ENCODE measurements around the gene GALNT16. TPM values are rescaled to one million over a fixed set of nuclear protein-coding genes. Genes with fewer than 3 reads are reported as not detected.

GALNT16 gene
- total RNA-seq, 4 donors from 2014 or later: 3.7 to 16.2 (median 6.7) TPM

GRCh38 chr14:69323266-69323998, 63.5 kb downstream of the GALNT16 start:
- 61 to 94% methylated on average over 3 of the region's 11 CpGs for WGBS, 2 donors (ENCODE audit: low coverage in 1 of 2)
- H3K4me3 ChIP-seq: no peak overlapping the region
- TF ChIP-seq POLR2AphosphoS5 (IDR thresholded peaks at IDR 0.05) (no peak), CTCF (IDR thresholded peaks at IDR 0.05) (no peak), EP300 (IDR thresholded peaks at IDR 0.05) (no peak), POLR2A (IDR thresholded peaks at IDR 0.05) (no peak)
- H3K27me3 ChIP-seq: no peaks in the 10 kb centered on the region
- no peaks in the 10 kb centered on the region for H3K4me1 ChIP-seq
- H3K9me3 ChIP-seq: no peaks in the 10 kb centered on the region
- no peak for ATAC-seq
- H3K36me3 ChIP-seq: no peaks in the 10 kb centered on the region
- H3K27ac ChIP-seq: no peak overlapping the region

- TF ChIP-seq EP300 (IDR thresholded peaks at IDR 0.05) (no peak), CTCF (IDR thresholded peaks at IDR 0.05) (no peak), POLR2A (IDR thresholded peaks at IDR 0.05) (no peak), POLR2AphosphoS5 (IDR thresholded peaks at IDR 0.05) (no peak)
Observed at GRCh38 chr14:69323999-69324282, 64.0 kb downstream of the GALNT16 start.

GRCh38 chr14:69324341-69324931, 64.5 kb downstream of the GALNT16 start:
- Histone ChIP-seq H3K9me3 (no peaks in the 10 kb centered on the region), H3K36me3 (no peaks in the 10 kb centered on the region), H3K4me3 (no peak overlapping the region), H3K4me1 (no peaks in the 10 kb centered on the region), H3K27ac (no peak overlapping the region), H3K27me3 (no peaks in the 10 kb centered on the region)
- 100% methylated on average over 1 of the region's 9 CpGs; no CpG with 5 or more reads in 1 of the 2 donors for WGBS, 2 donors (ENCODE audit: low coverage in 1 of 2)
- ATAC-seq: no peak
- no peak for TF ChIP-seq EP300 (IDR thresholded peaks at IDR 0.05)
- TF ChIP-seq POLR2A (IDR thresholded peaks at IDR 0.05): no peak
- TF ChIP-seq CTCF (IDR thresholded peaks at IDR 0.05): no peak
- TF ChIP-seq POLR2AphosphoS5 (IDR thresholded peaks at IDR 0.05): no peak

More at GRCh38 chr14:69323999-69324282, 64.0 kb downstream of the GALNT16 start:
- Histone ChIP-seq H3K36me3 (no peaks in the 10 kb centered on the region), H3K27me3 (no peaks in the 10 kb centered on the region), H3K4me3 (no peak overlapping the region), H3K9me3 (no peaks in the 10 kb centered on the region), H3K27ac (no peak overlapping the region), H3K4me1 (no peaks in the 10 kb centered on the region)
- no peak for ATAC-seq
- WGBS, 2 donors (ENCODE audit: low coverage in 1 of 2): 89 to 100% methylated on average over 1 of the region's 1 CpG

GRCh38 chr14:69325086-69325485, 65.1 kb downstream of the GALNT16 start:
- Histone ChIP-seq H3K27ac (no peak overlapping the region), H3K4me3 (no peak overlapping the region), H3K9me3 (no peaks in the 10 kb centered on the region), H3K36me3 (no peaks in the 10 kb centered on the region), H3K4me1 (no peaks in the 10 kb centered on the region), H3K27me3 (no peaks in the 10 kb centered on the region)
- no peak for TF ChIP-seq EP300 (IDR thresholded peaks at IDR 0.05)
- TF ChIP-seq POLR2A (IDR thresholded peaks at IDR 0.05): no peak
- TF ChIP-seq POLR2AphosphoS5 (IDR thresholded peaks at IDR 0.05): no peak
- TF ChIP-seq CTCF (IDR thresholded peaks at IDR 0.05): no peak
- ATAC-seq: no peak
- 73% methylated on average over 3 of the region's 8 CpGs; no CpG with 5 or more reads in 1 of the 2 donors for WGBS, 2 donors (ENCODE audit: low coverage in 1 of 2)
